ENCODE data around the gene JADE1.

Gene JADE1

DNA sequence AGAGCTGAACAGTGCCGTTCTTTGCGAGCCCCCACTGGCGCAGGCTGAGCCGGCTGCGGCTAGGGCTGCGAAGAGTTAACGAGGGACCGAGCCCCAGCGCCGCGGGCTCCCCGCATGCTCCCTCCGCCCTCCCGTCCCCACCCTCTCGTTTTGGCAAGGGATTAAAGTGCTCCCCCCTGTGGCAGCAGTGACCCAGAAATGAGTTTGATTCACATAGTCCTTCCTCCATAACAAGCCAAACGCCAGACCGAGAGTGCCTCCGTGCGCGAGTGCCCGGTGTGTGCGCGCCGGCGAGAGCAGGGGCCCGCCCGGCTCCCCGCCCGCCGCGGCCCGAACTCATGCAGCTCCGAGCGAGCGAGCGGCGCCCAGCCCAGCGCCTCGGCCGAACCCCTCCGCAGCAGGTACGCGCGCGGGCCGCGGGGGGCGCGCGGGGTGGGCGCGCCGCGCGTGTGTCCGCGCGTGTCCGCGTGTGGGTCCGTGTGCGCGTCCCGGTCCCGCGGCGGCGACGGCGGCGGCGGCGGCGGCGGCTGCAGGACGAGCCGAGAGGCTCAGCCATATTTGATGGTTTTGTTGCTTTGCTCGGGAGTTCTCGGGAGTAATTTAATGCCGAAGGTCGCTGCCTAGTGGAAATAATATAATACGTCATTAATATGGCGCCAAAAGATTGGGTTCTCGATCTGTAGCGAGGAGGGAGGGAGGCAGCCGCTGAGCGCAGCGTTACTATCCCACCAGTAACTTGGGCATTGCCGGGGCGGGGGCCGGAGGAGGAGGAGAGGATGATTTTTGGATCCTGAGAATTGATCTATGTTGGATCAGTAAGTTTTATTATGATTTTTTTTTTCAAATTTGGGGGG lies at the start of gene JADE1:
TSS of gene JADE1 (plus strand) at position 224 of the 854 bp plus-strand sequence. CDS start 22,059 bp downstream, outside the sequence.
- ATAC-seq (replicated peaks) (peak; percentile 77 to 79), DNase-seq (peak; percentile 89)
- no peaks in the 10 kb centered on the region for H3K36me3 Mint-ChIP-seq
- no peaks in the 10 kb centered on the region for H3K9me3 Mint-ChIP-seq
- peak within 1 kb of the TSS; percentile 93 to 96 for H3K4me3 Mint-ChIP-seq
- H3K27ac Mint-ChIP-seq = peak within 1 kb of the TSS; percentile 99
- H3K27me3 Mint-ChIP-seq = no peaks in the 10 kb centered on the region
- H3K4me1 Mint-ChIP-seq = peaks cover 4 to 13% of the 10 kb centered on the region in 2 donors

DNA sequence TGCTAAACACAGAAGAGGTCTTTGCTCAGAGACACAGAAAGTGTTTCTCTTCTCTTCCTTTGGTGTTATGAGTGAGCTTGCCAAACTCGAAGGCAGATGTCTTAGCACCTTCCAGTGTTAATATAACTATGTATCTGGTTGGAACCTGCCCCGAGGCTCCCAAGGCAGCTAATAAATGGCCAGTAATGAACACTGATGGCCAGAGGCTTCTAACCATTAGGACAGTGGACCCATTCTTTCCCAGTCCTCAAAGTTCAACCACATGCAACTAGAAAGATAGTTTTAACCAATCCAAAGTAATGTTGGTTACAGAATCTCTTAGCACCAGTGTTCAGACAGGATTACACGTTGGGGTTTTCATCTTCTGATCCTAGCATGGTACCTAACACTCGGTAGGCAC lies 42.7 kb upstream of the JADE1 start:
- ATAC-seq (replicated peaks) (no peak), DNase-seq (no peak)
- no peaks in the 10 kb centered on the region for H3K36me3 Mint-ChIP-seq
- no peaks in the 10 kb centered on the region for H3K4me1 Mint-ChIP-seq
- H3K27me3 Mint-ChIP-seq = peaks cover 0 to 4% of the 10 kb centered on the region in 2 donors
- H3K27ac Mint-ChIP-seq = no peak overlapping the region
- H3K9me3 Mint-ChIP-seq = no peaks in the 10 kb centered on the region
- no peak overlapping the region for H3K4me3 Mint-ChIP-seq

DNA sequence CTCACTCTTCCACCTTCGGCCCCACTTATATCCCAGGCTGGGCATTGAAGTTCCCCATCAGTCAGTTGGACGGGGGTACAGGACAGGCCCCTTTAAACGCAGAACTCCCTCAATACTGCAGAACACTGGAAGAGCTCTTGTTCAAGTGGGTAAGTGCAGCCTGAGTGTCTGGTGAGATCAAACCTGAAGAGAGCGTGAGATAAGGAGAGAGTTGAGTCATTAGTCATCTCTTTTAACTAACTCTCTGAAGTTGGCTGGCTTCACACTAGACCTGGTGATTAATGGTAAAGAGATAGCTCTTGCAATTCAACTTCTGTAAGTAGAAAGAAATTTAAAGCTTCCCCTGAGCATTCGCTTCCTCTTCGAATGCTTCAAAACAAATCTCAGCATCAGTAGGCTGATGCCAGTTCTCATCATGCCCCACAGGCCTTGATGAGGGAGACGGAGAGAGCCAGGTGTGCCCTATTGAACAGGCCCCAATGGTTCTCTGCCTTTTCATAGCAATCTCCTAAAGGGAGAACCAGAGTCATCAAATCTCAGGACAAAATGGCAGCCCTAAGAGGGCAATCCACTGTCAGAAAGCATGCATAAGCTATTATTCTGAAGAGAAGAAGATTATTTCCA lies 41.0 kb upstream of the JADE1 start:
- no peak overlapping the region for H3K4me3 Mint-ChIP-seq
- no peak for DNase-seq
- H3K36me3 Mint-ChIP-seq = no peaks in the 10 kb centered on the region
- H3K9me3 Mint-ChIP-seq = no peaks in the 10 kb centered on the region
- H3K27me3 Mint-ChIP-seq = peaks cover 0 to 4% of the 10 kb centered on the region in 2 donors
- ATAC-seq (replicated peaks) = no peak
- H3K27ac Mint-ChIP-seq = no peak overlapping the region
- no peaks in the 10 kb centered on the region for H3K4me1 Mint-ChIP-seq

DNA sequence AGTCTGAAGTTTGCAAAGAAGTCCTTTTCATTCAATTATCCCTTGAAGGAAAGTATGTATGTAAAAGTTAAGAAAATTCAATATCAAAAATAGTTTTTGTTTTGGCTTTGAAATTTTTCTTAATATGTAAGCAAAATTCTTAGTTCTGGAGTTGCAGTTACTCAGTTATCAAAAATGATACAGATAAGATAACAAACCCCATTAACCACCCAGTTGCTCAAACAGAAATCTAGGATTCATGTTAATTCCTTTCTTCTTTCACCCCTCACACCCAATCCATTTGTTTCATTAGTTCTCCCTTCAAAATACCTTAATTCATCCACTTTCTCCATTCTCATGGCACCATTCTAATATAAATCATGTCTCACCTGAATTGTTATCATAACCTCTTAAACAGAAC lies 40.5 kb upstream of the JADE1 start:
- no peaks in the 10 kb centered on the region for H3K9me3 Mint-ChIP-seq
- no peak overlapping the region for H3K4me3 Mint-ChIP-seq
- no peak for ATAC-seq (replicated peaks)
- H3K36me3 Mint-ChIP-seq = no peaks in the 10 kb centered on the region
- H3K27me3 Mint-ChIP-seq = peaks cover 0 to 4% of the 10 kb centered on the region in 2 donors
- no peaks in the 10 kb centered on the region for H3K4me1 Mint-ChIP-seq
- no peak overlapping the region for H3K27ac Mint-ChIP-seq
- DNase-seq = no peak

DNA sequence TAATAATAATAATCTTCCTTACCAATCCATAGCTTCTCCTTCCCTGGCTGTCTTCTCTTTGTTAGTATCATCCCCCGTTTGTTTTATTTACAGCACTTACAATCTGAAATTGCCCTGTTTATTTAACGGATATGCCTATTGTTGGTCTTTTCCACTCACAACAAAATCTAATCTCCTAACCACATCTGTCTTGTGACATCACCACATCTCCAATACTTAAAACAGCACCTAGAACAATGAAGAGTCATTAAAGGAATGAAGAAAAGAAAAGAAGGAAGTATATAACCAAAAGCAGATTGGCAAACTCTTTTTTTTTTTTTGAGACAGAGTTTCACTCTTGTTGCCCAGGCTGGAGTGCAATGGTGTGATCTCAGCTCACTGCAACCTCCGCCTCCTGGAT lies 38.7 kb upstream of the JADE1 start:
- ATAC-seq (replicated peaks) (peak in 1 of 2 donors; percentile 29), DNase-seq (no peak)
- H3K27ac Mint-ChIP-seq = no peak overlapping the region
- peaks cover 3 to 4% of the 10 kb centered on the region in 2 donors for H3K27me3 Mint-ChIP-seq
- no peaks in the 10 kb centered on the region for H3K4me1 Mint-ChIP-seq
- no peaks in the 10 kb centered on the region for H3K36me3 Mint-ChIP-seq
- no peak overlapping the region for H3K4me3 Mint-ChIP-seq
- H3K9me3 Mint-ChIP-seq = no peaks in the 10 kb centered on the region

DNA sequence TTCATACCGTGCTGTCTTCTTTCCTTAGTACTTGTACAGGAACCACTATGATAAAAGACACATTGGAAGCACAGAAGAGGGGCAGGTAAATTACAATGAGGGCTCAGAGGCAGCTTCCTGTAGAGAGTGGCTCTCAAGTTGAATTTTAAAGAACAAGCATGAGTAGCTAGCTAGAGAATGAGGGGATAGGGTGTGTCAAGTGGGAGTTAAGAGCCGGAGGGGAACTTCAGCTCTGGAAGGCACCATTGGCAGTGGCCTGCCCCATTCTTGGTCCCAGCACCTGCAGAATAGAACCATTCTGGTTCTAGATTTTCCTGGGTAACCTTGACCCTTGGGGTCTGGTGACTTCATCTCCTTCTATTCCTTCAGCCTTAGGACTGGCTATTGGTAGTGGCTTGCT lies 34.0 kb upstream of the JADE1 start:
- Mint-ChIP-seq H3K9me3 (no peaks in the 10 kb centered on the region), H3K27me3 (peaks cover 8 to 13% of the 10 kb centered on the region in 2 donors), H3K4me1 (no peaks in the 10 kb centered on the region), H3K36me3 (no peaks in the 10 kb centered on the region), H3K4me3 (no peak overlapping the region), H3K27ac (no peak overlapping the region)
- no peak for DNase-seq
- ATAC-seq (replicated peaks) = no peak

DNA sequence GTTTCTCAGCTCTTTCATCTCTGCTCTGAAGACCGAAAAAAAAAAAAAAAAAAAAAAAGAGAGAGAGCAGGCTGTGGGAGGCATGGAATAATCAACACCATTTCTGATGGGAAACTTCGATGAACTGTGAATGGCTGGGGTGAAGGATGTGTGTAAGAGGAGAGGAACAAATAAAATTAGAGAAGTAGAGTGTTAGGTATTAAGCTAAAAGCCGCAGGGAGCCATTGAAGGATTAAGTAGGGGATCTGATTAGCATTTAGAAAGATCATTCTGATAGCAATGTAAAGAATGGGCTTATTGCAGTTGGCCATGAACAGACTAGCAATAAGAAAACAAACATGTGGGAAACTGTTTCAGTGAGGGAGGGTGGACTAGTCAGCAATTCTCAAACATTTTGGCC lies 33.6 kb upstream of the JADE1 start:
- no peak overlapping the region for H3K27ac Mint-ChIP-seq
- no peaks in the 10 kb centered on the region for H3K4me1 Mint-ChIP-seq
- peaks cover 9 to 10% of the 10 kb centered on the region in 2 donors for H3K27me3 Mint-ChIP-seq
- H3K9me3 Mint-ChIP-seq = no peaks in the 10 kb centered on the region
- DNase-seq (no peak), ATAC-seq (replicated peaks) (no peak)
- H3K4me3 Mint-ChIP-seq = no peak overlapping the region
- no peaks in the 10 kb centered on the region for H3K36me3 Mint-ChIP-seq

DNA sequence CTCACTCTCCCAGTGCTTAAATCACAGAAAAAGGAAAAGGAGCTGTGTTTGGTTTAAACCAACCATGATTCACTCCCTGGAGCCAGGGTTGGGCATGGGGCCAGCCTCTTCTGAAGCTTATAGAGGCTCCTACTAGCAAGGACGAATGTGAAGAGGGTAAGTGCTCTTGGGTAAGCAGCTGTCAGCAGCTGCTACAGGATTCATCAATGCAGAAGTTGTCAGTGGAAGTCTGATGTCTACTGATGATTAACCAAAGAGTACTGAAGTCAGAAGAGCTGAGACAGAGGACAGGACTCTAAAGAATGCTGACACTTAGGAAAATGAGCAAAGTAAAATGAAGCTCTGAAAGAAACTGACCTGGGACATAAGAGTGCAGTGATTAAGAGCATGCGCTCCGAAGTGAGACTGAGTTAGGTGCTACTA lies 32.7 kb upstream of the JADE1 start:
- Mint-ChIP-seq H3K27me3 (peaks cover 9 to 13% of the 10 kb centered on the region in 2 donors), H3K4me1 (no peaks in the 10 kb centered on the region), H3K27ac (no peak overlapping the region), H3K4me3 (no peak overlapping the region), H3K9me3 (no peaks in the 10 kb centered on the region), H3K36me3 (no peaks in the 10 kb centered on the region)
- DNase-seq (no peak), ATAC-seq (replicated peaks) (no peak)

DNA sequence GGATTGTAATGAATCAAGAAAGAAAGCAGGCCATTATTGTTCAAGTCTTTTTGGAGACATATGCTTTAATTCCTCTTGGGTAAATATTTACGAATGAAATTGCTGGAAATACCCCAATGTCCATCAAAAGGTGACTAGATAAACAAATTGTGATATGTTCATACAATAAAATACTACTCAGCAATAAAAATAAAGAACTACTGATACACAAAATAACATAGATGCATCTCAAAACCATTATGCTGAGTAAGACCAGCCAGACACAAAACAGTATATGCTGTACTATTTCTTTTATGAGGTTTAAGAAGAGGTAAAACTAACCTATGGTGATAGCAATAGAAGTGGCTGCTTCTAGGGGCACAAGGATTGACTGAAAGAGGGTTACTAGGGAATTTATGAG lies 28.8 kb upstream of the JADE1 start:
- Mint-ChIP-seq H3K27ac (no peak overlapping the region), H3K36me3 (no peaks in the 10 kb centered on the region), H3K4me1 (no peaks in the 10 kb centered on the region), H3K9me3 (no peaks in the 10 kb centered on the region), H3K27me3 (peaks cover 9 to 11% of the 10 kb centered on the region in 2 donors), H3K4me3 (no peak overlapping the region)
- ATAC-seq (replicated peaks) = no peak
- DNase-seq = no peak

DNA sequence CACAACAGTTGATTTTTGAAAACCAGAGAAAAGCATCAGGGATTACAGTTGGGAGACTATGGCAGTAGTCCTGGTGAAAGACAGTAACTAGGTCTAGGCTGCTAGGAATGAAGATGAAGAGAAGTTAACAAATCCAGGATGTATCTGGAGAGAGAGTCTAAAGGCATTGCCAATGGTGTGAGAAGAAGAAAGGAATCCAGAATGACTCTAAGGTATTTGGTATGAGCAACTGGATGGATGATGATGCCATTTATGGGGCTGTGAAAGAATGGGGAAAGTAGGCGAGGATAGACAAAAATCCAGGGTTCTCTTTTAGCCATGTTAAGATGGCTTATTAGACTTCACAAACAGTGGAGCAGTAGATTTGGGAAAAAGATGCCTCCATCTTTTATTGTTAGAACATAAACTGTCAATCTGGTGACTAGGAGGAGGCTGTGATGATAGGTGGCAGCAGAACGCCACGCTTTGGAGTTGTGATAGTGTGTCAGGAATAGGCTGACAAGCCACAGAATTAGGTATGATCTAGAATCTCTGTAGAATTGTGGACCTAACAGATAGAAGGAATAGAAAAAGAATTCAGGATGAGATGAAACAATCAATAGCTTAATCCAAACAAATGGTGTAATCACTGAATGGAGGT lies 27.3 kb upstream of the JADE1 start:
- DNase-seq = no peak
- no peak for ATAC-seq (replicated peaks)
- Mint-ChIP-seq H3K9me3 (no peaks in the 10 kb centered on the region), H3K27me3 (peaks cover 5 to 9% of the 10 kb centered on the region in 2 donors), H3K27ac (no peak overlapping the region), H3K4me3 (no peak overlapping the region), H3K4me1 (no peaks in the 10 kb centered on the region), H3K36me3 (no peaks in the 10 kb centered on the region)

DNA sequence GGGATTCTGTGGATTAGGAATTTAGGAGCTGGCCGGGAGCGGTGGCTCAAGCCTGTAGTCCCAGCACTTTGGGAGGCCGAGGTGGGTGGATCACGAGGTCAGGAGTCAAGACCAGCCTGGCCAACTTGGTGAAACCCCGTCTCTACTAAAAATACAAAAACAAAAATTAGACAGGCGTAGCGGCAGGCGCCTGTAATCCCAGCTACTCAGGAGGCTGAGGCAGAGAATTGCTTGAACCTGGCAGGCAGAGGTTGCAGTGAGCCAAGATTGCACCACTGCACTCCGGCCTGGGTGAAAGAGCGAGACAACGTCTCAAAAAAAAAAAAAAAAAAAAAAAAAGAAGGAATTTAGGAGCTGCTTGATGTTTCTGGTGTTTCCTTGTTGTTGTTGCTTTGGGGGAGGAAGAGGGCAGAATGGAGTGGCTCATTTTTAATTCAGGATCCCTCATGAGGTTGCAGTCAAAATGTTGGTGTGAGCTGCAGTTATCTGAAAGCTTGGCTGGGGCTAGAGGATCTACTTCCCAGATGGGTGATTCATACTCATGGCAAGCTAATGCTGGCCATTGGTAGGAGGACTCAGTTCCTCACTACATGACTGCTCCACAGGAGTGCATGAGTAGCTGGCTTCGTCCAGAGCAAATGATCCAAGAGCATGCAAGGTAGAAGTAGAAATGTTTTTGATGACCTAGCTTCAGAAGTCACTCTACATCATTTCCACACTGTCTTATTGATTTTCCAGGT lies 26.5 kb upstream of the JADE1 start:
- Mint-ChIP-seq H3K4me1 (no peaks in the 10 kb centered on the region), H3K36me3 (no peaks in the 10 kb centered on the region), H3K9me3 (no peaks in the 10 kb centered on the region), H3K27me3 (peaks cover 5 to 9% of the 10 kb centered on the region in 2 donors), H3K27ac (no peak overlapping the region), H3K4me3 (no peak overlapping the region)
- DNase-seq (no peak), ATAC-seq (replicated peaks) (no peak)

DNA sequence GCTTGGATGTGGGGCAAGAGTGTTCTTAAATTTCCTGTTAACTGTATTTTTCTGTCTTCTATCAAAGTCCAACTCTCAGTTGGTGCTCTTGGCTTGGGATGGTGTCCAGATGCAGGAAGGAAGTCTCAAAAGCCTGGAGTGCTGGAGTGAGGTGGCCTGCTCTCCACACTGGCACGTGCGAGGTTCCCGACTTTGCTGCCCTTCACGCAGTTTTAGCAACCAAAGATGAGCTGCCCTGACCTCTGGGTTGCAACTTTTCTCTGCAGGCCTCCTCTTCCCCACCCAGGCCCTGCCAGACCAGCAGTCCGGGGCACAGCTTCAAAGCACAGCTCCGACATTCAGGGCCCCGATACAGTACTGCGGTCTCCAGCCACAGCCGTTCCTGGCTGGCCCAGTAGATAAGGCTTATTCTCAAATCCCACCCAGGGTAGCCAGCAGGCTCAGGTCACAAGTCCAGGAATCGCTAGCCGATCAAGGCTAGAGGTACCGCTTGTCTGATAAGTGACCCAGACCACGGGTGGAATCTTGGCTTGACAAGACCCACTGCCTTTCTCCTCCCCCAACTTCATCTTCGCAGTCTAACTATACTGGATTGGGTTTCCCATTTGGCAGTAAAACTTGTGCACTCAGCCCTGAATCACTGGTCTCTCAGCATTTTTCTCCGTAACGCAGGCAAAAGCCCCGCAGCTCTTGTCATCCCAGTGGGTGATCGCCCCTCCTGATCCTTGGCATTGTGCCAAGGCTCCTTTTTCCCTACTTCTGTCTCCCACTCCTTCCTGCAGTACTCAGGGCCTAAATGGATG lies 21.8 kb upstream of the JADE1 start:
- Mint-ChIP-seq H3K36me3 (no peaks in the 10 kb centered on the region), H3K4me3 (no peak overlapping the region), H3K27me3 (peaks cover 0 to 3% of the 10 kb centered on the region in 2 donors), H3K27ac (no peak overlapping the region), H3K9me3 (no peaks in the 10 kb centered on the region), H3K4me1 (no peaks in the 10 kb centered on the region)
- no peak for DNase-seq
- no peak for ATAC-seq (replicated peaks)

DNA sequence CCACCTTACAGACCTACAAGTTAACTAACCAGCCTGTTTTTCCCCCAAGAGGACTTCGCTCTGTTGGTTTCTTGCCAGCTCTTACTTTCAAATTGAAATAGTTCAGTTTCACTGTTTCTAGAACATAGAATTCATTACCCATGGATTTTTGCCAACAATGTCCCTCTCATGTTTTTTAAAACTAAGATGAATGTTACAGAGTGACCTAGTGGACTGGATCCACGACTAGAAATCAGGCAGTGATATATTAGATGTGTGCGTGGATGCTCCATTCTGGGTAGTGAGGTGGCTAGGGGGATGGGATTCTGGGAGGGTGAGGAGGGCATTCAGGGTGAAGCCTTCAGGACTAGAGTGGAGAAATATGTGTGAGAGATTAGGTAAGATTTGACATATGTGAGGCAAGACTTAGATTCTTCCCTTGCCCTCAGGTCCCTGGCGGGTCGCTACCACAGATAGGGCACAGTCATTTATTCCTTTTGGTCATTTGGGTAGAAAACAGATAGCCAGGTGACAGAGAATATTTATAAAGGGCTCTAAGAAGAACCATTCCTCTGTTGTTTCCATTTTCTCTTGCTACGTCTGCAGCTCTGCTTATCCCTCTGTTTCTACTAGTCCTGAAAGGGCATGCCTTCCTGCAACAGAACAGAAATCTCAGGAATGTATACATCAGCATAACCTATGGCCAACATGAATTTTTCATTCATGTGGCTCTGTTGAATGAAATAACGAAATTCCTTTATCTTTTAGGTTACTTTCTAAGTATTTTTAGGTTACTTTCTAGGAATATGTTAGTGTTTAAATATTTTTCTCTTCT lies 15.4 kb upstream of the JADE1 start:
- H3K4me1 Mint-ChIP-seq = no peaks in the 10 kb centered on the region
- DNase-seq = no peak

More for the DNA sequence above, 15.4 kb upstream of the JADE1 start:
- H3K27me3 Mint-ChIP-seq = peaks cover 0 to 3% of the 10 kb centered on the region in 2 donors
- no peak for ATAC-seq (replicated peaks)
- H3K36me3 Mint-ChIP-seq = no peaks in the 10 kb centered on the region
- no peak overlapping the region for H3K4me3 Mint-ChIP-seq
- no peaks in the 10 kb centered on the region for H3K9me3 Mint-ChIP-seq
- no peak overlapping the region for H3K27ac Mint-ChIP-seq

All from stimulated activated naive B cell treated with anti-CD40 and anti-IgM and Interleukin-4, amounts not matched to agents 10 μg/mL and 1 μg/mL and 100 μg/mL, for 72 hours (primary cell).